Measurements from ENCODE around the gene CD8A.
"Not testable (repeated sequence)": the region's sequence is repeated elsewhere in the genome, so short reads cannot be mapped to it uniquely, and the experiment has no call there.

DNA sequence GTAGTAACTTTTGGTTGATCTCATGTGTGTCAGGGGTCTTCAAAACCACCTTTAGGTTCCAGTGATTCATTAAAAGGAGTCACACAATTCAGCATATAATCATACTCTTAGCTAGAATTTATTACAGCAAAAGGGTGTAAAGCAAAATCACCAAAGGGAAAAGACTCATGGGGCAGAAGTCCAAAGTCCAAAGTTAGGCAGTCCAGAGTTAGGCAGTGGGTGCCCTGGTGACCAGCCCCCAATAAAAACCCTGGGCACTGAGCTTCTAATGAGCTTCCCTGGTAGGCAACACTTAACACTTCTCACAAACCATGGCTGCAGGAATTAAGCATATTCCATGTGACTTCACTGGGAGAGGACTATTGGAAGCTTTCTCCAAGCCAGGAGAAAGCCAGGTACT lies 51.2 kb downstream of the CD8A start:
- not testable (repeated sequence) for TF ChIP-seq POLR2A, TAF1, POLR2AphosphoS5 (IDR thresholded peaks at IDR 0.05; ENCODE audit: low read depth, low read length)

All from GM12891 (cell line).